ENCODE measurements around the gene ANKRD17. TPM values are rescaled to one million over a fixed set of nuclear protein-coding genes. Genes with fewer than 3 reads are reported as not detected.

ANKRD17 gene
- polyA plus RNA-seq, 1 donor from 2014 or later: 30.4 TPM

GRCh38 chr4:73051625-73052024, 207.0 kb downstream of the ANKRD17 start:
- Histone ChIP-seq H3K9ac (ENCODE audit: low read length) (no peak overlapping the region), H3K79me2 (replicated peaks; ENCODE audit: insufficient read depth, low read length) (no peaks in the 10 kb centered on the region), H3K9me3 (ENCODE audit: low read length) (no peaks in the 10 kb centered on the region), H3F3A (ENCODE audit: insufficient read depth, low read length, poor library complexity, severe bottlenecking) (no peaks in the 10 kb centered on the region), H4K20me1 (ENCODE audit: insufficient read depth) (no peaks in the 10 kb centered on the region), H2AFZ (ENCODE audit: low read depth, low read length) (no peak overlapping the region), H3K36me3 (ENCODE audit: insufficient read depth, low read length) (peaks cover 13% of the 10 kb centered on the region), H3K27ac (ENCODE audit: low read length) (no peak overlapping the region), H3K4me2 (ENCODE audit: low read length) (no peak overlapping the region), H3K27me3 (ENCODE audit: insufficient read depth, low read depth, low read length) (no peaks in the 10 kb centered on the region), H3K9me2 (ENCODE audit: insufficient read depth, low read length) (no peaks in the 10 kb centered on the region), H3K4me3 (ENCODE audit: low read length) (no peak overlapping the region)
- TF ChIP-seq MXI1 (conservative IDR thresholded peaks at IDR 0.05; ENCODE audit: poor library complexity, severe bottlenecking) (no peak), EP300 (conservative IDR thresholded peaks at IDR 0.05; ENCODE audit: poor library complexity, severe bottlenecking) (no peak), SMC3 (conservative IDR thresholded peaks at IDR 0.05; ENCODE audit: poor library complexity) (no peak), CTCF (IDR thresholded peaks at IDR 0.05; ENCODE audit: poor library complexity, severe bottlenecking) (no peak), EZH2 (IDR thresholded peaks at IDR 0.05; ENCODE audit: borderline replicate concordance, insufficient read depth, low read length, poor library complexity, severe bottlenecking) (no peak)

- Histone ChIP-seq H3K27me3 (ENCODE audit: insufficient read depth, low read depth, low read length) (no peaks in the 10 kb centered on the region), H3K9me3 (ENCODE audit: low read length) (no peaks in the 10 kb centered on the region), H3K4me2 (ENCODE audit: low read length) (no peak overlapping the region), H3K79me2 (replicated peaks; ENCODE audit: insufficient read depth, low read length) (no peaks in the 10 kb centered on the region), H3K4me3 (ENCODE audit: low read length) (no peak overlapping the region), H2AFZ (ENCODE audit: low read depth, low read length) (no peak overlapping the region), H4K20me1 (ENCODE audit: insufficient read depth) (no peaks in the 10 kb centered on the region), H3K9ac (ENCODE audit: low read length) (no peak overlapping the region), H3F3A (ENCODE audit: insufficient read depth, low read length, poor library complexity, severe bottlenecking) (no peaks in the 10 kb centered on the region), H3K9me2 (ENCODE audit: insufficient read depth, low read length) (no peaks in the 10 kb centered on the region), H3K27ac (ENCODE audit: low read length) (no peak overlapping the region), H3K36me3 (ENCODE audit: insufficient read depth, low read length) (no peaks in the 10 kb centered on the region)
- no peak for TF ChIP-seq EP300 (conservative IDR thresholded peaks at IDR 0.05; ENCODE audit: poor library complexity, severe bottlenecking)
- no peak for TF ChIP-seq MXI1 (conservative IDR thresholded peaks at IDR 0.05; ENCODE audit: poor library complexity, severe bottlenecking)
- no peak for TF ChIP-seq REST (IDR thresholded peaks at IDR 0.05; ENCODE audit: borderline replicate concordance)
- no peak for TF ChIP-seq CTCF (IDR thresholded peaks at IDR 0.05; ENCODE audit: poor library complexity, severe bottlenecking)
- no peak for TF ChIP-seq TAF1 (IDR thresholded peaks at IDR 0.05; ENCODE audit: low read depth)
- no peak for TF ChIP-seq EZH2 (IDR thresholded peaks at IDR 0.05; ENCODE audit: borderline replicate concordance, insufficient read depth, low read length, poor library complexity, severe bottlenecking)
- TF ChIP-seq RAD21 (conservative IDR thresholded peaks at IDR 0.05): no peak
- no peak for TF ChIP-seq SMC3 (conservative IDR thresholded peaks at IDR 0.05; ENCODE audit: poor library complexity)
- no peak for TF ChIP-seq POLR2AphosphoS5 (IDR thresholded peaks at IDR 0.05)
Observed at GRCh38 chr4:73045879-73046278, 212.7 kb downstream of the ANKRD17 start.
